ENCODE results near the gene DOP1B.
"Not testable (repeated sequence)": the region's sequence is repeated elsewhere in the genome, so short reads cannot be mapped to it uniquely, and the experiment has no call there.

DOP1B gene

GRCh38 chr21:36135391-36136102, 21.1 kb upstream of the DOP1B start:
- peak in 1 of 2 donors; percentile 47 for DNase-seq (ENCODE audit: low read depth in 2 of 2)

GRCh38 chr21:36139791-36140190, 16.8 kb upstream of the DOP1B start:
- DNase-seq (ENCODE audit: low read depth in 2 of 2): not testable (repeated sequence)

- peak; percentile 82 to 86 for DNase-seq (ENCODE audit: low read depth in 2 of 2)
Measured at GRCh38 chr21:36141513-36141925, 15.1 kb upstream of the DOP1B start.

GRCh38 chr21:36144233-36144632, 12.4 kb upstream of the DOP1B start:
- DNase-seq (ENCODE audit: low read depth in 2 of 2): not testable (repeated sequence)

- DNase-seq (ENCODE audit: low read depth in 2 of 2): no peak
Measured at GRCh38 chr21:36145259-36145658, 11.4 kb upstream of the DOP1B start.

- DNase-seq (ENCODE audit: low read depth in 2 of 2): no peak
Measured at GRCh38 chr21:36147911-36148310, 8.7 kb upstream of the DOP1B start.

GRCh38 chr21:36148886-36149285, 7.7 kb upstream of the DOP1B start:
- DNase-seq (ENCODE audit: low read depth in 2 of 2): no peak

GRCh38 chr21:36149788-36150711, 6.6 kb upstream of the DOP1B start:
- no peak for DNase-seq (ENCODE audit: low read depth in 2 of 2)

- DNase-seq (ENCODE audit: low read depth in 2 of 2): no peak
Measured at GRCh38 chr21:36155603-36156338, 853 bp upstream of the DOP1B start.

- DNase-seq (ENCODE audit: low read depth in 2 of 2): peak; percentile 99 to 100
Measured at GRCh38 chr21:36156339-36156814, 247 bp upstream of the DOP1B start.

- no peak for DNase-seq (ENCODE audit: low read depth in 2 of 2)
Measured at GRCh38 chr21:36159356-36159921, 2.8 kb downstream of the DOP1B start.

- DNase-seq (ENCODE audit: low read depth in 2 of 2): no peak
Measured at GRCh38 chr21:36160850-36161178, 4.2 kb downstream of the DOP1B start.

GRCh38 chr21:36162631-36163030, 6.0 kb downstream of the DOP1B start:
- DNase-seq (ENCODE audit: low read depth in 2 of 2): no peak

- no peak for DNase-seq (ENCODE audit: low read depth in 2 of 2)
Measured at GRCh38 chr21:36163750-36164741, 7.4 kb downstream of the DOP1B start.

- no peak for DNase-seq (ENCODE audit: low read depth in 2 of 2)
Measured at GRCh38 chr21:36165356-36165755, 8.7 kb downstream of the DOP1B start.

GRCh38 chr21:36166705-36167104, 10.1 kb downstream of the DOP1B start:
- DNase-seq (ENCODE audit: low read depth in 2 of 2): no peak

- no peak for DNase-seq (ENCODE audit: low read depth in 2 of 2)
Measured at GRCh38 chr21:36167541-36167940, 10.9 kb downstream of the DOP1B start.

GRCh38 chr21:36169470-36170128, 13.0 kb downstream of the DOP1B start:
- DNase-seq (ENCODE audit: low read depth in 2 of 2): no peak

GRCh38 chr21:36170823-36171222, 14.2 kb downstream of the DOP1B start:
- no peak for DNase-seq (ENCODE audit: low read depth in 2 of 2)

- no peak for DNase-seq (ENCODE audit: low read depth in 2 of 2)
Measured at GRCh38 chr21:36171336-36171735, 14.7 kb downstream of the DOP1B start.
